ENCODE results near the gene PTPRN2.
"Not testable (repeated sequence)": the region's sequence is repeated elsewhere in the genome, so short reads cannot be mapped to it uniquely, and the experiment has no call there.

PTPRN2 gene

GRCh38 chr7:158410720-158411119 lies 176.9 kb downstream of the PTPRN2 start:
- DNase-seq, result no peak

- no peak for DNase-seq
Observed at GRCh38 chr7:158409816-158410330, 177.8 kb downstream of the PTPRN2 start.

GRCh38 chr7:158409120-158409519 lies 178.5 kb downstream of the PTPRN2 start:
- no peak for DNase-seq

- no peak for DNase-seq
Observed at GRCh38 chr7:158408318-158408920, 179.2 kb downstream of the PTPRN2 start.

- peak in 1 of 2 experiments; percentile 1 for DNase-seq
Observed at GRCh38 chr7:158407581-158408317, 179.9 kb downstream of the PTPRN2 start.

GRCh38 chr7:158406801-158407200 lies 180.8 kb downstream of the PTPRN2 start:
- no peak for DNase-seq

GRCh38 chr7:158406364-158406763 lies 181.3 kb downstream of the PTPRN2 start:
- no peak for DNase-seq

- DNase-seq, result not testable (repeated sequence)
Observed at GRCh38 chr7:158405771-158406170, 181.9 kb downstream of the PTPRN2 start.

- DNase-seq, result no peak
Observed at GRCh38 chr7:158405324-158405723, 182.3 kb downstream of the PTPRN2 start.

- no peak for DNase-seq
Observed at GRCh38 chr7:158404031-158404761, 183.4 kb downstream of the PTPRN2 start.

- no peak for DNase-seq
Observed at GRCh38 chr7:158403013-158403821, 184.4 kb downstream of the PTPRN2 start.

GRCh38 chr7:158402471-158402870 lies 185.2 kb downstream of the PTPRN2 start:
- DNase-seq, result no peak

- no peak for DNase-seq
Observed at GRCh38 chr7:158401826-158402225, 185.8 kb downstream of the PTPRN2 start.

GRCh38 chr7:158401295-158401694 lies 186.3 kb downstream of the PTPRN2 start:
- no peak for DNase-seq

GRCh38 chr7:158400601-158401225 lies 186.9 kb downstream of the PTPRN2 start:
- no peak for DNase-seq

- DNase-seq, result no peak
Observed at GRCh38 chr7:158399762-158400161, 187.9 kb downstream of the PTPRN2 start.

GRCh38 chr7:158398750-158399149 lies 188.9 kb downstream of the PTPRN2 start:
- DNase-seq, result no peak

- no peak for DNase-seq
Observed at GRCh38 chr7:158397885-158398284, 189.7 kb downstream of the PTPRN2 start.

- DNase-seq, result no peak
Observed at GRCh38 chr7:158396982-158397862, 190.4 kb downstream of the PTPRN2 start.

- no peak for DNase-seq
Observed at GRCh38 chr7:158396301-158396905, 191.2 kb downstream of the PTPRN2 start.

GRCh38 chr7:158395780-158396278 lies 191.8 kb downstream of the PTPRN2 start:
- no peak for DNase-seq
